ENCODE measurements around the gene PPP2R2D.

The PPP2R2D gene

DNA sequence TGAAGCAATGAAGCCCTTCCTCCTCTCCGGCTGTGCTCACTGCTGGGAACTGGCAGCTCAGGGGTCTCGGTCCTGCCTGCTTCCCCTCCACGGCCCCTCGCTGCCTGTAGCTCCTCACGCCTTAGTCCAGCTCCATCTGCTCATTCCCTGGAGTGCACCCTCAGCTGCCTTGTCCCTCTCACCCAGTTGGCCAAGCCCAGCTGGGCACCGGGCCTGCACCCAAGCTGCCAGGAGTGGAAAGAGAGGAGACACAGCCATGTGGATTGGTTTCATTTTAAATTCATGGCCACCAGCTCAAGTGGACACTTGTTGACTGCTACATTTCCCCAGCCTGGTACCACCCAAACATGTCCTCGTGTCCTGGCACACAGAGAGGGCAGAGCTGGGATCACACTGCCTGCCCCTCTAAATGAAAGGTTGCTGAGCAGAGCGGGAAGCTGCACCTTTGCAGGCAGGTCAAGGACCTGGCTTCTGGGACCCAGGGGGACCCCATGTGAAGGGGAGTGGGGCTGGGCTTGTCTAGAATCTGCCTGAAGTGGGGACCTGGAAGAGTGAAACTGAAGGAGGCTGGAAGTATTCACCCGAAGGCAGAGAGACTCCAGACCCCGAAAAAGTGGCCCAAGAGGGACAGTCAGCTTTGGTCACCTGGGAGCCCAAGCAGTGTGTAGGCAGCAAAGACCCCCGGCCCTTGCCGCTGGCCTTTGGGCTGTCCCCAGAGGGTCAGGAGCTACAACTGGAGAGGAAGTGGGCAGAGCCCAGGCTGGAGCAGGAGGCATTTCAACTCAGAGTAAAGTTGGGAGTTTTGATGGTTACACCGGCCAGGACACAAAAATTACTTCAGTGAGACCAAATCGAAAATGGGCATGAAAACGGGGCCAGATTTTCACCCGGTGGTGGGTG is 95.9 kb downstream of the PPP2R2D start:
- no peak for DNase-seq (ENCODE audit: low read depth)
- H3K4me3 ChIP-seq (ENCODE audit: low read depth, low read length) = no peak overlapping the region
- TF ChIP-seq, protein P1, sequence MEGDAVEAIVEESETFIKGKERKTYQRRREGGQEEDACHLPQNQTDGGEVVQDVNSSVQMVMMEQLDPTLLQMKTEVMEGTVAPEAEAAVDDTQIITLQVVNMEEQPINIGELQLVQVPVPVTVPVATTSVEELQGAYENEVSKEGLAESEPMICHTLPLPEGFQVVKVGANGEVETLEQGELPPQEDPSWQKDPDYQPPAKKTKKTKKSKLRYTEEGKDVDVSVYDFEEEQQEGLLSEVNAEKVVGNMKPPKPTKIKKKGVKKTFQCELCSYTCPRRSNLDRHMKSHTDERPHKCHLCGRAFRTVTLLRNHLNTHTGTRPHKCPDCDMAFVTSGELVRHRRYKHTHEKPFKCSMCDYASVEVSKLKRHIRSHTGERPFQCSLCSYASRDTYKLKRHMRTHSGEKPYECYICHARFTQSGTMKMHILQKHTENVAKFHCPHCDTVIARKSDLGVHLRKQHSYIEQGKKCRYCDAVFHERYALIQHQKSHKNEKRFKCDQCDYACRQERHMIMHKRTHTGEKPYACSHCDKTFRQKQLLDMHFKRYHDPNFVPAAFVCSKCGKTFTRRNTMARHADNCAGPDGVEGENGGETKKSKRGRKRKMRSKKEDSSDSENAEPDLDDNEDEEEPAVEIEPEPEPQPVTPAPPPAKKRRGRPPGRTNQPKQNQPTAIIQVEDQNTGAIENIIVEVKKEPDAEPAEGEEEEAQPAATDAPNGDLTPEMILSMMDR (IDR thresholded peaks at IDR 0.05; ENCODE audit: insufficient read depth, low read depth, low read length, missing control alignments) = no peak

DNA sequence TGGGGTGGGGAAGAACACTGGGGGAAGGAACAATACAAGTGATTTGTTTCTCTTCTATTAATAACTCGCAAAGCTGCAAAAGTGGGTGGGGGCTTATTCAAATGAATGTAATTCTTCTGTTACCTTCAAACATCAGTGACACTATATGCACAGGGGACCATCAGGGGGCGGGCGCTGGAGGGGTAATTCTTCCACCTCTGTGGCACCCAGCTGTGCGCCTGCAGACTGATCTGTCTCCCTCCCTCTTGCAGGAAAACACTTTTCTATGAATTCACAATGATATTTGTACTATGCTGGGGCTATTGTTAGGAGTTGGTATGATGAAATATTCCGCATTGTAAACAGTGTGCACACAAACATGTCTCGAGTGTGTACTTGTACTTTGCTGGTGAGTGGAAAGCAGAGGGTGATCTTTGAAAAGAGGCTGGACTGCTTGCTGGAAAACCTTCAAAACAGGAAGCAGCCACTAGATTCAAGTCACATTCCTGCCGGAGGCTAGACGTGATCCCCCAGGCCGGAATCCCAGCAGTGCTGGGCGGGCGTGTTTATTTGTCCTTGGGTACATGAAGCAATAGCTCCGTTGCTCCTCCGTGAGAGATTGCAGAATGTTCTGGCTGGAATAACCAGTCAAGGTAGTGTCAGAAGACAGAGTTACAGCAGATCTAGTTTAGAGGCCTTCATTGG is 96.7 kb downstream of the PPP2R2D start:
- DNase-seq (ENCODE audit: low read depth) = no peak
- TF ChIP-seq, protein P1 (IDR thresholded peaks at IDR 0.05; ENCODE audit: insufficient read depth, low read depth, low read length, missing control alignments) = no peak
- no peak overlapping the region for H3K4me3 ChIP-seq (ENCODE audit: low read depth, low read length)

- no peak overlapping the region for H3K4me3 ChIP-seq (ENCODE audit: low read depth, low read length)
- TF ChIP-seq, protein P1 (IDR thresholded peaks at IDR 0.05; ENCODE audit: insufficient read depth, low read depth, low read length, missing control alignments) = no peak
- DNase-seq (ENCODE audit: low read depth) = no peak
Measured at GRCh38 chr10:131998050-131998844, 97.4 kb downstream of the PPP2R2D start.

GRCh38 chr10:131998845-131999681 is 98.3 kb downstream of the PPP2R2D start:
- no peak overlapping the region for H3K4me3 ChIP-seq (ENCODE audit: low read depth, low read length)
- TF ChIP-seq, protein P1 (IDR thresholded peaks at IDR 0.05; ENCODE audit: insufficient read depth, low read depth, low read length, missing control alignments) = no peak

DNA sequence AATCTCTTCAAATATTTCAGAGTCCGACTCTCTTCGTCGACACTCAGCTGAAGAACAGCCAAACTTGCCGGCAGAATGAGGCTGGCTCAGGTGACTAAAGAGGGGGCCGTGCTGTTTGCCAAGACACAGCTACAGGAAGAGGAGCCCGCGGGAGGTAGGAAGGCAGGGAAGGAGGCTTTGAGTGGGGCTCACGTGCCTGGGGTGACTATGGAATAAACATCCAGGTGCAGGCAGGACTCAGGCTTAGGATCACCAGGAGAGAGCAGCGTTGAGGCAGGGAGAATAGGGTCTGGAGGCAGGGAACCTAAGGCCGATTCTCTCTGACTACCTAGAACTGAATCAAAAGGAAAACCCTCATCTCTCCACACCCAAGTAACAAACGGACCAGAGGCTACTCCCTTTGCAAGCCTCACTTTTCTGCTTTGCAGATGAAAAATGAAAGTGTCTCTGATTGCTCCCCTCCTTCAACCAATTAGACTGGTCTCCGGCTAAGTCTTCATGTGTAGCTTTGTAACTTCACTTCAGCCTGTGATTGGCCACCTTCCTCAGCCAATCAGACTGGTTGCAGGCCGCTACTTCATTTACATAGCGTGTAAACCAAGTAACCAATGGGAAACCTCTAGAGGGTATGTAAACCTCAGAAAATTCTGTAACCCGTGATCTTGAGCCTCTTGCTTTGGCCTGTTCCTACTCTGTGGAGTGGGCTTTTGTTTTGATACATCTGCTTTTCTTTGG is 100.6 kb downstream of the PPP2R2D start:
- no peak overlapping the region for H3K4me3 ChIP-seq (ENCODE audit: low read depth, low read length)
- TF ChIP-seq, protein P1 (IDR thresholded peaks at IDR 0.05; ENCODE audit: insufficient read depth, low read depth, low read length, missing control alignments) = no peak

More at GRCh38 chr10:131998845-131999681, 98.3 kb downstream of the PPP2R2D start:
- DNase-seq (ENCODE audit: low read depth) = no peak

More for the DNA sequence above, 100.6 kb downstream of the PPP2R2D start:
- peak; percentile 14 for DNase-seq (ENCODE audit: low read depth)

Measured in GM12865 (cell line).